Measurements from ENCODE around the gene RFX2. TPM values are rescaled to one million over a fixed set of nuclear protein-coding genes. Genes with fewer than 3 reads are reported as not detected.

Gene RFX2
- total RNA-seq, 1 donor from 2014 or later = 5.2 TPM

DNA sequence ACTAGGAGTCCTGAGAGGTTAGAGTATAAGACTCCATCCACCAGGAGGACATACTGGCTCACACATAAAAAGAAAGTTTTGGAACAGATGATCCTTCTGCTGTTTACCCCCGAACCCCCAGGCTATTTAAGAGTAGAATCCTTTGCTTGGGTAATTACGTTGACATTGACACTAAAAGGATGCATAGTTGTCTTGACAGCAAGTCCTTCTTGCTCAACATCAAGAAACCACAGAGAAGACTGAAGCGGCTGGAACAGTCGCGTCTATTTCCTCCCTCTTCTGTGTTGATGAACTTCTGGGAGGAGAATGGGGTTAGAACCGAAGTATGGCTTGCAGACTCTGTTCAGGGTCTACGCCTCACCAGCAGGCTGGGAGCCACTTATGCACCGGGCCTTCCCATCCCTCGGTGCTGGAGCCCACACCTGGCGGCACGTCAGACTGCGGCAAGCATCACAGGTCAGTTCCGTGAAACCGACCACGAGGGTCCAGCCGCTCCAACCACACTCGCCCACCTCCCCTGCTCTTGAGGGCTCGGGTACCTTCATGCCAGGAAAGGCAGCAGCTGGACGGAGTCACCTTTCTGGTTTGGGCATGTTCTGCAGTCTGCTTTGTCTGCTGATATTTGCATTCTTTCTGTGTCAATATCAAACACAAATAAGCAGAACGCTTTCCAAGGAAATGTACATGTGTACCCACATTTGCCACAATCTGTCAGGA lies 90.0 kb downstream of the RFX2 start:
- Histone ChIP-seq H3K9ac (ENCODE audit: low read depth in 1 of 3, low read length in 3 of 3) (no peak overlapping the region), H3K27ac (ENCODE audit: low read depth, low read length) (no peak overlapping the region), H3K4me3 (ENCODE audit: low read length in 3 of 3) (no peak overlapping the region)

GRCh38 chr19:6018786-6019185 lies 91.5 kb downstream of the RFX2 start:
- Histone ChIP-seq H3K27me3 (ENCODE audit: control insufficient read depth in 3 of 3, insufficient read depth in 3 of 3, low read length in 3 of 3) (peaks cover 0 to 4% (median 2%) of the 10 kb centered on the region in 3 donors), H3K36me3 (ENCODE audit: control insufficient read depth in 3 of 3, insufficient read depth in 3 of 3, low read length in 3 of 3) (peaks cover 0 to 2% (median 0%) of the 10 kb centered on the region in 3 donors), H3K4me3 (ENCODE audit: low read length in 3 of 3) (no peak overlapping the region), H3K4me1 (ENCODE audit: control insufficient read depth in 3 of 3, insufficient read depth in 3 of 3, low read length in 3 of 3) (peaks cover 4 to 10% (median 6%) of the 10 kb centered on the region in 3 donors), H3K9ac (ENCODE audit: low read depth in 1 of 3, low read length in 3 of 3) (no peak overlapping the region), H3K9me3 (ENCODE audit: control insufficient read depth in 3 of 3, low read length in 3 of 3) (no peaks in the 10 kb centered on the region), H3K27ac (ENCODE audit: low read depth, low read length) (no peak overlapping the region)

More for the DNA sequence above, 90.0 kb downstream of the RFX2 start:
- H3K4me1 ChIP-seq (ENCODE audit: control insufficient read depth in 3 of 3, insufficient read depth in 3 of 3, low read length in 3 of 3) = peaks cover 4 to 10% (median 6%) of the 10 kb centered on the region in 3 donors
- peaks cover 0 to 4% (median 2%) of the 10 kb centered on the region in 3 donors for H3K27me3 ChIP-seq (ENCODE audit: control insufficient read depth in 3 of 3, insufficient read depth in 3 of 3, low read length in 3 of 3)
- peaks cover 0 to 5% (median 2%) of the 10 kb centered on the region in 3 donors for H3K36me3 ChIP-seq (ENCODE audit: control insufficient read depth in 3 of 3, insufficient read depth in 3 of 3, low read length in 3 of 3)
- no peaks in the 10 kb centered on the region for H3K9me3 ChIP-seq (ENCODE audit: control insufficient read depth in 3 of 3, low read length in 3 of 3)

DNA sequence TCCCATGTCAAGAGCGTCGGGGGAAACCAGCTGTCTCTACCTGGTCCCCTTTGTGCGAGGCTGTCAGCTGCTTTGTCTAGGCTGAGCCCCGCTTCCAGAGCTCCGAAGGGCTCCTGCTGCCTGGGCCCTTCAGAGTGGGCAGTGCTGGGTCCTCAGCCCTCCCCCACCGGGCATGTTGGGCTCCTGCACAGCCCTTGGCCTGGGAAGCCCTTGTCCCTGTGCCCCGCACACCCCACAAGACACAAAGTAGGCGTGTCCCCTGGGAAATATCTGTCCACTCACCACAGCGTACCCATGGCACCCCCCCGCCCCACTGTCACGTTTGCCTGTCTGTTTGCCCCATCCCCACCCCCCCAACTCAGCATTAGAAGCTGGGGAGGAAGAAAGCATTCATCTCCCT lies 92.7 kb downstream of the RFX2 start:
- Histone ChIP-seq H3K27me3 (ENCODE audit: control insufficient read depth in 3 of 3, insufficient read depth in 3 of 3, low read length in 3 of 3) (peaks cover 0 to under 1% (median 0%) of the 10 kb centered on the region in 3 donors), H3K4me3 (ENCODE audit: low read length in 3 of 3) (no peak overlapping the region), H3K9ac (ENCODE audit: low read depth in 1 of 3, low read length in 3 of 3) (no peak overlapping the region), H3K4me1 (ENCODE audit: control insufficient read depth in 3 of 3, insufficient read depth in 3 of 3, low read length in 3 of 3) (peaks cover 0 to 4% (median 3%) of the 10 kb centered on the region in 3 donors), H3K36me3 (ENCODE audit: control insufficient read depth in 3 of 3, insufficient read depth in 3 of 3, low read length in 3 of 3) (peaks cover 0 to 2% (median 0%) of the 10 kb centered on the region in 3 donors), H3K27ac (ENCODE audit: low read depth, low read length) (no peak overlapping the region), H3K9me3 (ENCODE audit: control insufficient read depth in 3 of 3, low read length in 3 of 3) (no peaks in the 10 kb centered on the region)

GRCh38 chr19:6015841-6016545 lies 94.3 kb downstream of the RFX2 start:
- no peaks in the 10 kb centered on the region for H3K4me1 ChIP-seq (ENCODE audit: control insufficient read depth in 3 of 3, insufficient read depth in 3 of 3, low read length in 3 of 3)
- no peak overlapping the region for H3K4me3 ChIP-seq (ENCODE audit: low read length in 3 of 3)
- H3K9ac ChIP-seq (ENCODE audit: low read depth in 1 of 3, low read length in 3 of 3) = no peak overlapping the region
- no peaks in the 10 kb centered on the region for H3K9me3 ChIP-seq (ENCODE audit: control insufficient read depth in 3 of 3, low read length in 3 of 3)
- no peaks in the 10 kb centered on the region for H3K27me3 ChIP-seq (ENCODE audit: control insufficient read depth in 3 of 3, insufficient read depth in 3 of 3, low read length in 3 of 3)
- H3K36me3 ChIP-seq (ENCODE audit: control insufficient read depth in 3 of 3, insufficient read depth in 3 of 3, low read length in 3 of 3) = peaks cover 0 to 2% (median 2%) of the 10 kb centered on the region in 3 donors
- H3K27ac ChIP-seq (ENCODE audit: low read depth, low read length) = no peak overlapping the region

- Histone ChIP-seq H3K27ac (ENCODE audit: low read depth, low read length) (no peak overlapping the region), H3K4me3 (ENCODE audit: low read length in 3 of 3) (no peak overlapping the region), H3K27me3 (ENCODE audit: control insufficient read depth in 3 of 3, insufficient read depth in 3 of 3, low read length in 3 of 3) (no peaks in the 10 kb centered on the region), H3K9ac (ENCODE audit: low read depth in 1 of 3, low read length in 3 of 3) (no peak overlapping the region), H3K36me3 (ENCODE audit: control insufficient read depth in 3 of 3, insufficient read depth in 3 of 3, low read length in 3 of 3) (peaks cover 0 to 4% (median 1%) of the 10 kb centered on the region in 3 donors), H3K9me3 (ENCODE audit: control insufficient read depth in 3 of 3, low read length in 3 of 3) (no peaks in the 10 kb centered on the region), H3K4me1 (ENCODE audit: control insufficient read depth in 3 of 3, insufficient read depth in 3 of 3, low read length in 3 of 3) (no peaks in the 10 kb centered on the region)
Observed at GRCh38 chr19:6014551-6015135, 95.7 kb downstream of the RFX2 start.

DNA sequence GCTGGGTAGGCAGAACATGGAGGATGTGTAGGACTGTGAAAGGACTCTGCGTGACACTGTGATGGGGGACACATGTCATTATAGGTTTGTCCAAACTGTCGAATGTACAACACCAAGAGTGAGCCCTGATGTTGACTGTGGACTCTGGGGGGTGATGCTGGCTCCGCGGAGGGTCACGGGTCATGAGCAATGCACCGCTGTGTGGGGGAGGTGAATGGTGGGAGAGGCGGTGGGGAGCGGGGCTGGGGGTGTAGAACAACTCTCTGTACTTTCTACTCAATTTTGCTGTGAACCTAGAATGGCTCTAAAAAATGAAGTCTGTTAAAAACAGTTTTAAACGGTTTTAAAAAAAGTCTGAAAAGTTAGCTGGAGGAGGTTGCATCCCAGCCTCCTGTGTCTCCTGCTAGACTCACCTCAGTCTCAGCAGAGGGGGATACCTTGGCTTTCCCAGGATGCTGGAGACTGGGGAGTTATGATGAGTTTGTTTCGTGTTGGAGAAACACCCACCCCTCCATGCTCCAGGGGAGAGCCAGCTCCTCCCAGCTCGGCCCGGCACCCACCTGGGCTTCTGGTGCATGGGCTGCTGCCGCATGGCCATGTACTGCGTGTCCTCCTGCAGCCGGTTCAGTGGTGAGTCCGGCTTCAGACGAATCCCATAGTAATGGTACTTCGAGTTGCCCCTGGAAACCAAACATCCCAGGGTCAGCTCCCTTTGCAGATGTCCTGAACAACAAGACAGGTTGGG lies 97.7 kb downstream of the RFX2 start:
- no peaks in the 10 kb centered on the region for H3K27me3 ChIP-seq (ENCODE audit: control insufficient read depth in 3 of 3, insufficient read depth in 3 of 3, low read length in 3 of 3)
- peaks cover 0 to 5% (median 0%) of the 10 kb centered on the region in 3 donors for H3K36me3 ChIP-seq (ENCODE audit: control insufficient read depth in 3 of 3, insufficient read depth in 3 of 3, low read length in 3 of 3)
- no peak overlapping the region for H3K9ac ChIP-seq (ENCODE audit: low read depth in 1 of 3, low read length in 3 of 3)
- H3K4me3 ChIP-seq (ENCODE audit: low read length in 3 of 3) = no peak overlapping the region
- H3K27ac ChIP-seq (ENCODE audit: low read depth, low read length) = no peak overlapping the region
- no peaks in the 10 kb centered on the region for H3K4me1 ChIP-seq (ENCODE audit: control insufficient read depth in 3 of 3, insufficient read depth in 3 of 3, low read length in 3 of 3)
- H3K9me3 ChIP-seq (ENCODE audit: control insufficient read depth in 3 of 3, low read length in 3 of 3) = no peaks in the 10 kb centered on the region

DNA sequence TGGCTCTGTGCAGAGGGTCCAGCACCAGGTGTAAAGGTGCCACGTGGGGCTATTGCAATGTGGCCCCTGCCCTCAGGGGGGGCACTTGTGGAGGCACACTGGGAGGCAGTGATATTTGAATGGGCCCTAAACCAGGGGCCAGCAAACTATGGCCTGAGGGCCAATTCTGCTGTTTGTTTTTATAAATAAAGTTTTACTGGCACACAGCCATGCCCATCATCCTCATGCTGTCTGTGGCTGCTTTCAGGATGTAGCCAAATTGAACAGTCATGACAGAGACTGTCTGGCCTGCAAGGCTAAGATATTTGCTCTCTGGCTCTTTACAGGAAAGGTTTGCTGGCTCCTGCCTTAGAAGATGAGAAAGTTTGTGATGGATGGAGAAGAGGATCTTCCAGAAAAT lies 98.5 kb downstream of the RFX2 start:
- peaks cover 0 to 5% (median 2%) of the 10 kb centered on the region in 3 donors for H3K36me3 ChIP-seq (ENCODE audit: control insufficient read depth in 3 of 3, insufficient read depth in 3 of 3, low read length in 3 of 3)

GRCh38 chr19:6011206-6011605 lies 99.1 kb downstream of the RFX2 start:
- Histone ChIP-seq H3K36me3 (ENCODE audit: control insufficient read depth in 3 of 3, insufficient read depth in 3 of 3, low read length in 3 of 3) (peaks cover 0 to 5% (median 3%) of the 10 kb centered on the region in 3 donors), H3K9me3 (ENCODE audit: control insufficient read depth in 3 of 3, low read length in 3 of 3) (no peaks in the 10 kb centered on the region), H3K4me1 (ENCODE audit: control insufficient read depth in 3 of 3, insufficient read depth in 3 of 3, low read length in 3 of 3) (no peaks in the 10 kb centered on the region), H3K4me3 (ENCODE audit: low read length in 3 of 3) (no peak overlapping the region), H3K27ac (ENCODE audit: low read depth, low read length) (no peak overlapping the region), H3K9ac (ENCODE audit: low read depth in 1 of 3, low read length in 3 of 3) (no peak overlapping the region), H3K27me3 (ENCODE audit: control insufficient read depth in 3 of 3, insufficient read depth in 3 of 3, low read length in 3 of 3) (no peaks in the 10 kb centered on the region)

More for the DNA sequence above, 98.5 kb downstream of the RFX2 start:
- no peak overlapping the region for H3K4me3 ChIP-seq (ENCODE audit: low read length in 3 of 3)
- H3K9ac ChIP-seq (ENCODE audit: low read depth in 1 of 3, low read length in 3 of 3) = no peak overlapping the region
- no peak overlapping the region for H3K27ac ChIP-seq (ENCODE audit: low read depth, low read length)
- H3K4me1 ChIP-seq (ENCODE audit: control insufficient read depth in 3 of 3, insufficient read depth in 3 of 3, low read length in 3 of 3) = no peaks in the 10 kb centered on the region
- H3K9me3 ChIP-seq (ENCODE audit: control insufficient read depth in 3 of 3, low read length in 3 of 3) = no peaks in the 10 kb centered on the region
- no peaks in the 10 kb centered on the region for H3K27me3 ChIP-seq (ENCODE audit: control insufficient read depth in 3 of 3, insufficient read depth in 3 of 3, low read length in 3 of 3)

GRCh38 chr19:6010107-6010506 lies 100.2 kb downstream of the RFX2 start:
- peaks cover 0 to 5% (median 3%) of the 10 kb centered on the region in 3 donors for H3K36me3 ChIP-seq (ENCODE audit: control insufficient read depth in 3 of 3, insufficient read depth in 3 of 3, low read length in 3 of 3)
- H3K9me3 ChIP-seq (ENCODE audit: control insufficient read depth in 3 of 3, low read length in 3 of 3) = no peaks in the 10 kb centered on the region
- no peak overlapping the region for H3K4me3 ChIP-seq (ENCODE audit: low read length in 3 of 3)
- H3K27ac ChIP-seq (ENCODE audit: low read depth, low read length) = no peak overlapping the region
- H3K27me3 ChIP-seq (ENCODE audit: control insufficient read depth in 3 of 3, insufficient read depth in 3 of 3, low read length in 3 of 3) = no peaks in the 10 kb centered on the region
- no peak overlapping the region for H3K9ac ChIP-seq (ENCODE audit: low read depth in 1 of 3, low read length in 3 of 3)
- no peaks in the 10 kb centered on the region for H3K4me1 ChIP-seq (ENCODE audit: control insufficient read depth in 3 of 3, insufficient read depth in 3 of 3, low read length in 3 of 3)

Measured in skeletal muscle tissue (tissue), 4 donors.